ENCODE results near the gene CBY2.

- no peak for TF ChIP-seq EZH2 (IDR thresholded peaks at IDR 0.05; ENCODE audit: borderline replicate concordance, insufficient read depth, low read depth, low read length, poor library complexity, severe bottlenecking)
- no peak for TF ChIP-seq CTCF (IDR thresholded peaks at IDR 0.05)
These were observed 42.9 kb downstream of the CBY2 start for GRCh38 chr13:45744979-45745378.

All from B cell (primary cell).